Endometrium (tissue), 2 donors: ENCODE data around the gene CDKN2B-AS1.
"Not testable (repeated sequence)": the region's sequence is repeated elsewhere in the genome, so short reads cannot be mapped to it uniquely, and the experiment has no call there.

Experiments used
- FAIRE-seq: peaks from 2 replicates; lab custom pipeline; 2012; peaks lifted over from hg19 to GRCh38; lab: Jason Lieb, UNC
- donor health status: control.
- donor health status: control.

CDKN2B-AS1 gene

GRCh38 chr9:21994556-21995005 is at the start of gene CDKN2B-AS1:
TSS of gene CDKN2B-AS1 (plus strand) at chr9:21994791.
- no peak for FAIRE-seq

GRCh38 chr9:21945606-21946005 is 49.0 kb upstream of the CDKN2B-AS1 start:
- no peak for FAIRE-seq

GRCh38 chr9:21958833-21959232 is 35.8 kb upstream of the CDKN2B-AS1 start:
- FAIRE-seq, result no peak

GRCh38 chr9:21959268-21959667 is 35.3 kb upstream of the CDKN2B-AS1 start:
- not testable (repeated sequence) for FAIRE-seq

- no peak for FAIRE-seq
Measured at GRCh38 chr9:21961569-21961968, 33.0 kb upstream of the CDKN2B-AS1 start.

- no peak for FAIRE-seq
Measured at GRCh38 chr9:21964925-21965385, 29.6 kb upstream of the CDKN2B-AS1 start.

- FAIRE-seq, result no peak
Measured at GRCh38 chr9:21965401-21965951, 29.1 kb upstream of the CDKN2B-AS1 start.

GRCh38 chr9:21966140-21966851 is 28.3 kb upstream of the CDKN2B-AS1 start:
- FAIRE-seq, result no peak

- FAIRE-seq, result no peak
Measured at GRCh38 chr9:21967169-21967568, 27.4 kb upstream of the CDKN2B-AS1 start.

- FAIRE-seq, result no peak
Measured at GRCh38 chr9:21967702-21968101, 26.9 kb upstream of the CDKN2B-AS1 start.

GRCh38 chr9:21968331-21969010 is 26.1 kb upstream of the CDKN2B-AS1 start:
- no peak for FAIRE-seq

- FAIRE-seq, result no peak
Measured at GRCh38 chr9:21969011-21969940, 25.3 kb upstream of the CDKN2B-AS1 start.

GRCh38 chr9:21969951-21970799 is 24.4 kb upstream of the CDKN2B-AS1 start:
- no peak for FAIRE-seq

- no peak for FAIRE-seq
Measured at GRCh38 chr9:21970800-21971640, 23.6 kb upstream of the CDKN2B-AS1 start.

- FAIRE-seq, result no peak
Measured at GRCh38 chr9:21972361-21972760, 22.2 kb upstream of the CDKN2B-AS1 start.

GRCh38 chr9:21974343-21974721 is 20.3 kb upstream of the CDKN2B-AS1 start:
- FAIRE-seq, result no peak

GRCh38 chr9:21974722-21975409 is 19.7 kb upstream of the CDKN2B-AS1 start:
- no peak for FAIRE-seq

- FAIRE-seq, result no peak
Measured at GRCh38 chr9:21976334-21976875, 18.2 kb upstream of the CDKN2B-AS1 start.

- FAIRE-seq, result no peak
Measured at GRCh38 chr9:21982391-21982790, 12.2 kb upstream of the CDKN2B-AS1 start.
